ENCODE measurements around the gene NBEA. TPM values are rescaled to one million over a fixed set of nuclear protein-coding genes. Genes with fewer than 3 reads are reported as not detected.

The NBEA gene
- total RNA-seq, 3 donors from 2014 or later = 7.5 to 18.6 (median 16.1) TPM

GRCh38 chr13:35356572-35356971 lies 414.5 kb downstream of the NBEA start:
- intact Hi-C loops (cut with DNase I; ENCODE audit: low total_unique reads) = no loop called here

GRCh38 chr13:35365883-35366282 lies 423.8 kb downstream of the NBEA start:
- H3K36me3 ChIP-seq = no peaks in the 10 kb centered on the region
- H3K27me3 ChIP-seq = no peaks in the 10 kb centered on the region
- no peak overlapping the region for H3K4me3 ChIP-seq
- DNase-seq (ENCODE audit: low spot score in 2 of 2) = no peak
- no peaks in the 10 kb centered on the region for H3K4me1 ChIP-seq
- intact Hi-C loops (cut with DNase I; ENCODE audit: low total_unique reads) = no loop called here
- no peak overlapping the region for H3K27ac ChIP-seq
- peaks cover 0 to 15% of the 10 kb centered on the region in 2 donors for H3K9me3 ChIP-seq
- TF ChIP-seq POLR2A (IDR thresholded peaks at IDR 0.05) (no peak), POLR2AphosphoS5 (IDR thresholded peaks at IDR 0.05) (no peak)
- TF ChIP-seq, protein P1, sequence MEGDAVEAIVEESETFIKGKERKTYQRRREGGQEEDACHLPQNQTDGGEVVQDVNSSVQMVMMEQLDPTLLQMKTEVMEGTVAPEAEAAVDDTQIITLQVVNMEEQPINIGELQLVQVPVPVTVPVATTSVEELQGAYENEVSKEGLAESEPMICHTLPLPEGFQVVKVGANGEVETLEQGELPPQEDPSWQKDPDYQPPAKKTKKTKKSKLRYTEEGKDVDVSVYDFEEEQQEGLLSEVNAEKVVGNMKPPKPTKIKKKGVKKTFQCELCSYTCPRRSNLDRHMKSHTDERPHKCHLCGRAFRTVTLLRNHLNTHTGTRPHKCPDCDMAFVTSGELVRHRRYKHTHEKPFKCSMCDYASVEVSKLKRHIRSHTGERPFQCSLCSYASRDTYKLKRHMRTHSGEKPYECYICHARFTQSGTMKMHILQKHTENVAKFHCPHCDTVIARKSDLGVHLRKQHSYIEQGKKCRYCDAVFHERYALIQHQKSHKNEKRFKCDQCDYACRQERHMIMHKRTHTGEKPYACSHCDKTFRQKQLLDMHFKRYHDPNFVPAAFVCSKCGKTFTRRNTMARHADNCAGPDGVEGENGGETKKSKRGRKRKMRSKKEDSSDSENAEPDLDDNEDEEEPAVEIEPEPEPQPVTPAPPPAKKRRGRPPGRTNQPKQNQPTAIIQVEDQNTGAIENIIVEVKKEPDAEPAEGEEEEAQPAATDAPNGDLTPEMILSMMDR (IDR thresholded peaks at IDR 0.05) = no peak

More at GRCh38 chr13:35356572-35356971, 414.5 kb downstream of the NBEA start:
- TF ChIP-seq POLR2AphosphoS5 (IDR thresholded peaks at IDR 0.05) (no peak), POLR2A (IDR thresholded peaks at IDR 0.05) (no peak)
- TF ChIP-seq, protein P1 (IDR thresholded peaks at IDR 0.05) = no peak
- no peaks in the 10 kb centered on the region for H3K9me3 ChIP-seq
- no peak for DNase-seq (ENCODE audit: low spot score in 2 of 2)
- no peaks in the 10 kb centered on the region for H3K27me3 ChIP-seq
- H3K36me3 ChIP-seq = no peaks in the 10 kb centered on the region
- no peaks in the 10 kb centered on the region for H3K4me1 ChIP-seq
- no peak overlapping the region for H3K27ac ChIP-seq
- no peak overlapping the region for H3K4me3 ChIP-seq

GRCh38 chr13:35367586-35367985 lies 425.5 kb downstream of the NBEA start:
- Histone ChIP-seq H3K4me3 (no peak overlapping the region), H3K36me3 (no peaks in the 10 kb centered on the region), H3K9me3 (peaks cover 10 to 31% of the 10 kb centered on the region in 2 donors), H3K4me1 (no peaks in the 10 kb centered on the region), H3K27ac (no peak overlapping the region), H3K27me3 (no peaks in the 10 kb centered on the region)
- intact Hi-C loops (cut with DNase I; ENCODE audit: low total_unique reads) = no loop called here
- DNase-seq (ENCODE audit: low spot score in 2 of 2) = no peak
- no peak for TF ChIP-seq POLR2AphosphoS5 (IDR thresholded peaks at IDR 0.05)
- TF ChIP-seq, protein P1 (IDR thresholded peaks at IDR 0.05) = no peak
- no peak for TF ChIP-seq POLR2A (IDR thresholded peaks at IDR 0.05)

GRCh38 chr13:35378939-35379338 lies 436.9 kb downstream of the NBEA start:
- no peaks in the 10 kb centered on the region for H3K4me1 ChIP-seq
- no peaks in the 10 kb centered on the region for H3K27me3 ChIP-seq
- DNase-seq (ENCODE audit: low spot score in 2 of 2) = no peak
- intact Hi-C loops (cut with DNase I; ENCODE audit: low total_unique reads) = no loop called here
- TF ChIP-seq POLR2A (IDR thresholded peaks at IDR 0.05) = no peak
- TF ChIP-seq, protein P1 (IDR thresholded peaks at IDR 0.05) = no peak
- TF ChIP-seq POLR2AphosphoS5 (IDR thresholded peaks at IDR 0.05) = no peak
- no peaks in the 10 kb centered on the region for H3K36me3 ChIP-seq
- no peaks in the 10 kb centered on the region for H3K9me3 ChIP-seq
- H3K27ac ChIP-seq = no peak overlapping the region
- H3K4me3 ChIP-seq = no peak overlapping the region

GRCh38 chr13:35379663-35380062 lies 437.6 kb downstream of the NBEA start:
- H3K27me3 ChIP-seq = no peaks in the 10 kb centered on the region
- no peak for DNase-seq (ENCODE audit: low spot score in 2 of 2)
- H3K9me3 ChIP-seq = no peaks in the 10 kb centered on the region
- H3K36me3 ChIP-seq = no peaks in the 10 kb centered on the region
- no peaks in the 10 kb centered on the region for H3K4me1 ChIP-seq
- H3K4me3 ChIP-seq = no peak overlapping the region
- intact Hi-C loops (cut with DNase I; ENCODE audit: low total_unique reads) = no loop called here
- H3K27ac ChIP-seq = no peak overlapping the region
- TF ChIP-seq, protein P1 (IDR thresholded peaks at IDR 0.05) = no peak
- TF ChIP-seq POLR2A (IDR thresholded peaks at IDR 0.05) (no peak), POLR2AphosphoS5 (IDR thresholded peaks at IDR 0.05) (no peak)

Measured in breast epithelium (tissue), 4 donors.